Adrenal gland (tissue), 5 donors: ENCODE measurements around the gene MOGAT3.

Experiments
- CTCF ChIP-seq, 6 experiments: fragments of 450-650 bp in 4 of 6; fragments of 200-600 bp in 2 of 6; sonication (generic) in 1 of 6; IDR thresholded peaks; 1 replicate in 5 of 6; 2 replicates in 1 of 6; pipeline versions ENCODE4 v1.5.1 to v1.8.0; 2016 to 2021; ENCODE audit warnings: antibody characterized with exemption in 6 of 6, mild to moderate bottlenecking in 2 of 6, moderate library complexity in 1 of 6
- POLR2A ChIP-seq, 2 donors: fragments of 450-650 bp; IDR thresholded peaks; one replicate each; pipeline ENCODE4 v1.6.1; 2017; ENCODE audit warnings: antibody characterized with exemption in 2 of 2, mild to moderate bottlenecking in 2 of 2, moderate library complexity in 1 of 2
- donor health status: DM: no; HTN: no; CAD: no.

GRCh38 chr7:101216860-101217387 lies 16.1 kb upstream of the MOGAT3 start:
- TF ChIP-seq CTCF (IDR thresholded peaks at IDR 0.05) (no peak), POLR2A (IDR thresholded peaks at IDR 0.05) (no peak)
